IPS-18c (cell line): ENCODE measurements around the gene TRPM3.

ENCODE experiments used
- H3K4me3 ChIP-seq: 2 replicates; pipeline ENCODE4 v1.7.0; 2013; ENCODE audit warnings: low read depth, mild to moderate bottlenecking, low read length, moderate library complexity; ENCODE audit not compliant: insufficient read depth
- H3K9me3 ChIP-seq: one replicate; pipeline ENCODE4 v1.6.1; 2013; ENCODE audit warnings: mild to moderate bottlenecking, low read length, moderate library complexity; ENCODE audit not compliant: control insufficient read depth, insufficient read depth

Gene TRPM3

GRCh38 chr9:70888471-70888870, 232.9 kb downstream of the TRPM3 start:
- Histone ChIP-seq H3K4me3 (no peak overlapping the region), H3K9me3 (no peaks in the 10 kb centered on the region)

GRCh38 chr9:70887826-70888225, 233.6 kb downstream of the TRPM3 start:
- H3K9me3 ChIP-seq = no peaks in the 10 kb centered on the region
- no peak overlapping the region for H3K4me3 ChIP-seq

GRCh38 chr9:70883963-70884793, 237.2 kb downstream of the TRPM3 start:
- Histone ChIP-seq H3K4me3 (no peak overlapping the region), H3K9me3 (no peaks in the 10 kb centered on the region)

- Histone ChIP-seq H3K9me3 (no peaks in the 10 kb centered on the region), H3K4me3 (no peak overlapping the region)
Observed at GRCh38 chr9:70883056-70883455, 238.4 kb downstream of the TRPM3 start.

- H3K4me3 ChIP-seq = no peak overlapping the region
- no peaks in the 10 kb centered on the region for H3K9me3 ChIP-seq
Observed at GRCh38 chr9:70881333-70881732, 240.1 kb downstream of the TRPM3 start.

GRCh38 chr9:70880535-70880934, 240.9 kb downstream of the TRPM3 start:
- Histone ChIP-seq H3K4me3 (no peak overlapping the region), H3K9me3 (no peaks in the 10 kb centered on the region)

GRCh38 chr9:70878576-70878975, 242.8 kb downstream of the TRPM3 start:
- Histone ChIP-seq H3K4me3 (no peak overlapping the region), H3K9me3 (no peaks in the 10 kb centered on the region)

GRCh38 chr9:70874451-70874850, 247.0 kb downstream of the TRPM3 start:
- no peak overlapping the region for H3K4me3 ChIP-seq
- H3K9me3 ChIP-seq = no peaks in the 10 kb centered on the region

- no peaks in the 10 kb centered on the region for H3K9me3 ChIP-seq
- no peak overlapping the region for H3K4me3 ChIP-seq
Observed at GRCh38 chr9:70873506-70873905, 247.9 kb downstream of the TRPM3 start.

- H3K4me3 ChIP-seq = no peak overlapping the region
- H3K9me3 ChIP-seq = no peaks in the 10 kb centered on the region
Observed at GRCh38 chr9:70868661-70869652, 252.5 kb downstream of the TRPM3 start.

- Histone ChIP-seq H3K9me3 (no peaks in the 10 kb centered on the region), H3K4me3 (no peak overlapping the region)
Observed at GRCh38 chr9:70868041-70868440, 253.4 kb downstream of the TRPM3 start.

- no peak overlapping the region for H3K4me3 ChIP-seq
- no peaks in the 10 kb centered on the region for H3K9me3 ChIP-seq
Observed at GRCh38 chr9:70865471-70865870, 255.9 kb downstream of the TRPM3 start.

GRCh38 chr9:70861797-70862196, 259.6 kb downstream of the TRPM3 start:
- no peaks in the 10 kb centered on the region for H3K9me3 ChIP-seq
- no peak overlapping the region for H3K4me3 ChIP-seq

- H3K9me3 ChIP-seq = no peaks in the 10 kb centered on the region
- no peak overlapping the region for H3K4me3 ChIP-seq
Observed at GRCh38 chr9:70861376-70861775, 260.0 kb downstream of the TRPM3 start.

- no peak overlapping the region for H3K4me3 ChIP-seq
Observed at GRCh38 chr9:70859694-70860093, 261.7 kb downstream of the TRPM3 start.

GRCh38 chr9:70856411-70856810, 265.0 kb downstream of the TRPM3 start:
- Histone ChIP-seq H3K4me3 (no peak overlapping the region), H3K9me3 (peaks cover 4% of the 10 kb centered on the region)

More at GRCh38 chr9:70859694-70860093, 261.7 kb downstream of the TRPM3 start:
- H3K9me3 ChIP-seq = no peaks in the 10 kb centered on the region

GRCh38 chr9:70852711-70853240, 268.6 kb downstream of the TRPM3 start:
- Histone ChIP-seq H3K4me3 (no peak overlapping the region), H3K9me3 (peaks cover 4% of the 10 kb centered on the region)

- H3K4me3 ChIP-seq = no peak overlapping the region
Observed at GRCh38 chr9:70840266-70840665, 281.2 kb downstream of the TRPM3 start.

More at GRCh38 chr9:70840266-70840665, 281.2 kb downstream of the TRPM3 start:
- no peaks in the 10 kb centered on the region for H3K9me3 ChIP-seq
